Measurements from ENCODE around the gene MED27. TPM values are rescaled to one million over a fixed set of nuclear protein-coding genes. Genes with fewer than 3 reads are reported as not detected.

MED27 gene
- total RNA-seq, 1 experiment from 2014 or later, result 24.4 TPM

- no peak for DNase-seq (ENCODE audit: low read depth, low spot score)
- Histone ChIP-seq H3K4me3 (ENCODE audit: low read depth in 2 of 2, low read length in 2 of 2) (no peak overlapping the region), H3K27ac (ENCODE audit: low read length) (no peak overlapping the region), H3K36me3 (ENCODE audit: control insufficient read depth, insufficient read depth, low read length) (no peaks in the 10 kb centered on the region), H3K9me3 (ENCODE audit: control insufficient read depth, insufficient read depth, low read depth, low read length) (no peaks in the 10 kb centered on the region), H3K27me3 (ENCODE audit: control insufficient read depth, insufficient read depth, low read length) (no peaks in the 10 kb centered on the region), H3K4me1 (ENCODE audit: control insufficient read depth, insufficient read depth, low read length) (no peaks in the 10 kb centered on the region)
- TF ChIP-seq CTCF (IDR thresholded peaks at IDR 0.05) (no peak), POLR2AphosphoS5 (IDR thresholded peaks at IDR 0.05; ENCODE audit: low read depth, low read length) (no peak), SIN3A (IDR thresholded peaks at IDR 0.05; ENCODE audit: borderline replicate concordance, insufficient read depth, low read depth, low read length) (no peak), TCF7L2 (IDR thresholded peaks at IDR 0.05; ENCODE audit: low read depth, low read length) (no peak)
- in situ Hi-C loops (cut with HindIII; ENCODE audit: low pct_unique_long_range_greater_than_20kb, low sequenced_read_pairs), result no loop called here
- ChIA-PET CTCF (no interaction called here), POLR2A (no interaction called here)
- BruUV-seq (replicated peaks), result no TSS peak
- no peak for ATAC-seq
- intact Hi-C loops (cut with micrococcal nuclease; ENCODE audit: unreplicated experiment), result no loop called here
Measured at GRCh38 chr9:132036521-132036920, 43.1 kb downstream of the MED27 start.

- Histone ChIP-seq H3K27me3 (ENCODE audit: control insufficient read depth, insufficient read depth, low read length) (no peaks in the 10 kb centered on the region), H3K4me3 (ENCODE audit: low read depth in 2 of 2, low read length in 2 of 2) (no peak overlapping the region), H3K27ac (ENCODE audit: low read length) (no peak overlapping the region), H3K9me3 (ENCODE audit: control insufficient read depth, insufficient read depth, low read depth, low read length) (no peaks in the 10 kb centered on the region), H3K36me3 (ENCODE audit: control insufficient read depth, insufficient read depth, low read length) (no peaks in the 10 kb centered on the region), H3K4me1 (ENCODE audit: control insufficient read depth, insufficient read depth, low read length) (no peaks in the 10 kb centered on the region)
- in situ Hi-C loops (cut with HindIII; ENCODE audit: low pct_unique_long_range_greater_than_20kb, low sequenced_read_pairs), result no loop called here
- no peak for DNase-seq (ENCODE audit: low read depth, low spot score)
- intact Hi-C loops (cut with micrococcal nuclease; ENCODE audit: unreplicated experiment), result no loop called here
- ChIA-PET POLR2A (no interaction called here), CTCF (no interaction called here)
- no peak for TF ChIP-seq CTCF (IDR thresholded peaks at IDR 0.05)
- TF ChIP-seq REST (IDR thresholded peaks at IDR 0.05; ENCODE audit: insufficient read depth in 1 of 2, low read depth in 2 of 2, low read length in 1 of 2), result no peak
- TF ChIP-seq TCF7L2 (IDR thresholded peaks at IDR 0.05; ENCODE audit: low read depth, low read length), result no peak
- no peak for TF ChIP-seq SIN3A (IDR thresholded peaks at IDR 0.05; ENCODE audit: borderline replicate concordance, insufficient read depth, low read depth, low read length)
- no peak for TF ChIP-seq POLR2AphosphoS5 (IDR thresholded peaks at IDR 0.05; ENCODE audit: low read depth, low read length)
- ATAC-seq, result no peak
- no TSS peak for BruUV-seq (replicated peaks)
Measured at GRCh38 chr9:132035679-132036078, 44.0 kb downstream of the MED27 start.

Data from Panc1 (cell line).